ENCODE results near the gene TUT1. TPM values are rescaled to one million over a fixed set of nuclear protein-coding genes. Genes with fewer than 3 reads are reported as not detected.
"Not testable (repeated sequence)": the region's sequence is repeated elsewhere in the genome, so short reads cannot be mapped to it uniquely, and the experiment has no call there.

The TUT1 gene
- total and polyA plus RNA-seq, 7 experiments from 2014 or later: 20.2 to 54.6 (median 35.4) TPM

GRCh38 chr11:62588966-62589637, 2.2 kb downstream of the TUT1 start:
- Histone ChIP-seq H3K9me3 (ENCODE audit: control insufficient read depth in 2 of 3, low read length in 3 of 3) (no peaks in the 10 kb centered on the region), H3K27ac (ENCODE audit: low read depth, low read length) (peak overlapping the region; percentile 94), H3K4me3 (ENCODE audit: low read length) (no peak overlapping the region), H3K36me3 (ENCODE audit: control insufficient read depth in 2 of 3, insufficient read depth in 3 of 3, low read length in 3 of 3) (peaks cover 0 to 41% (median 4%) of the 10 kb centered on the region in 3 experiments), H3K27me3 (ENCODE audit: control insufficient read depth in 2 of 2, insufficient read depth in 2 of 2, low read length in 2 of 2) (no peaks in the 10 kb centered on the region), H3K4me1 (ENCODE audit: control insufficient read depth in 2 of 2, insufficient read depth in 2 of 2, low read length in 2 of 2) (peaks cover 14 to 32% of the 10 kb centered on the region in 2 donors)
- H3K27ac Mint-ChIP-seq: peak overlapping the region in 6 of 9 donors; percentile 4 to 99 (median 86)
- intact Hi-C loops (cut with micrococcal nuclease): no loop called here
- ATAC-seq (no peak), DNase-seq (no peak)
- ChIA-PET CTCF (interaction anchor here (0.8 to 1.3 kb wide), 3 partner anchors 10 to 76 kb away, joined by 4 read pairs; partner anchors contain the start of genes C11orf98 and CSKMT), POLR2A (interaction anchor here (0.8 to 14.5 kb wide), 9 partner anchors 9 to 252 kb away, joined by 3 to 269 read pairs (median 4); partner anchors contain the start of genes C11orf98, CSKMT, EEF1G and EML3)
- H3K36me3 Mint-ChIP-seq: peaks cover 0 to 16% (median 10%) of the 10 kb centered on the region in 5 donors
- peaks cover 0 to 4% (median 0%) of the 10 kb centered on the region in 5 donors for H3K27me3 Mint-ChIP-seq
- peaks cover 0 to 4% (median 0%) of the 10 kb centered on the region in 11 donors for H3K9me3 Mint-ChIP-seq
- H3K4me3 Mint-ChIP-seq: peak overlapping the region in 3 of 10 donors; percentile 19 to 67 (median 56)
- peaks cover 21 to 58% (median 49%) of the 10 kb centered on the region in 7 donors for H3K4me1 Mint-ChIP-seq

GRCh38 chr11:62585356-62585755, 6.0 kb downstream of the TUT1 start:
- H3K9me3 ChIP-seq (ENCODE audit: control insufficient read depth in 2 of 3, low read length in 3 of 3); DNase-seq; H3K4me3 ChIP-seq (ENCODE audit: low read length); H3K4me3 Mint-ChIP-seq; H3K9me3 Mint-ChIP-seq; intact Hi-C loops (cut with micrococcal nuclease); H3K4me1 ChIP-seq (ENCODE audit: control insufficient read depth in 2 of 2, insufficient read depth in 2 of 2, low read length in 2 of 2); H3K27ac ChIP-seq (ENCODE audit: low read depth, low read length); H3K27me3 ChIP-seq (ENCODE audit: control insufficient read depth in 2 of 2, insufficient read depth in 2 of 2, low read length in 2 of 2); H3K27ac Mint-ChIP-seq; H3K27me3 Mint-ChIP-seq; ATAC-seq: not testable (repeated sequence)
- H3K36me3 ChIP-seq (ENCODE audit: control insufficient read depth in 2 of 3, insufficient read depth in 3 of 3, low read length in 3 of 3): peaks cover 6 to 53% (median 7%) of the 10 kb centered on the region in 3 experiments
- CTCF ChIA-PET: interaction anchor here (0.6 kb wide), 2 partner anchors 158 to 164 kb away, joined by 3 read pairs; no protein-coding TSS in a partner anchor
- POLR2A ChIA-PET: interaction anchor here (0.7 to 14.5 kb wide), 6 partner anchors 11 to 169 kb away, joined by 3 to 269 read pairs (median 4); partner anchors contain the start of genes C11orf98, CSKMT, EEF1G and HNRNPUL2
- H3K4me1 Mint-ChIP-seq: peaks cover 4 to 29% (median 23%) of the 10 kb centered on the region in 7 donors
- peaks cover 0 to 13% (median 7%) of the 10 kb centered on the region in 5 donors for H3K36me3 Mint-ChIP-seq

- POLR2A ChIA-PET: interaction anchor here (6.7 kb wide), 1 partner anchor 11 kb away, joined by 33 read pairs; the partner anchor contains the start of gene TUT1
- H3K4me3 Mint-ChIP-seq; H3K9me3 Mint-ChIP-seq; H3K9me3 ChIP-seq (ENCODE audit: control insufficient read depth in 2 of 3, low read length in 3 of 3); CTCF ChIA-PET; H3K4me1 ChIP-seq (ENCODE audit: control insufficient read depth in 2 of 2, insufficient read depth in 2 of 2, low read length in 2 of 2); H3K27ac Mint-ChIP-seq; H3K27ac ChIP-seq (ENCODE audit: low read depth, low read length); H3K27me3 Mint-ChIP-seq; DNase-seq; intact Hi-C loops (cut with micrococcal nuclease); H3K4me3 ChIP-seq (ENCODE audit: low read length); H3K27me3 ChIP-seq (ENCODE audit: control insufficient read depth in 2 of 2, insufficient read depth in 2 of 2, low read length in 2 of 2); ATAC-seq: not testable (repeated sequence)
- peaks cover 6 to 70% (median 7%) of the 10 kb centered on the region in 3 experiments for H3K36me3 ChIP-seq (ENCODE audit: control insufficient read depth in 2 of 3, insufficient read depth in 3 of 3, low read length in 3 of 3)
- H3K36me3 Mint-ChIP-seq: peaks cover 0 to 16% (median 7%) of the 10 kb centered on the region in 5 donors
- H3K4me1 Mint-ChIP-seq: peaks cover 0 to 15% (median 6%) of the 10 kb centered on the region in 7 donors
Measured at GRCh38 chr11:62581735-62582134, 9.6 kb downstream of the TUT1 start.

- Histone ChIP-seq H3K9me3 (ENCODE audit: control insufficient read depth in 2 of 3, low read length in 3 of 3) (no peaks in the 10 kb centered on the region), H3K36me3 (ENCODE audit: control insufficient read depth in 2 of 3, insufficient read depth in 3 of 3, low read length in 3 of 3) (peaks cover 6 to 72% (median 7%) of the 10 kb centered on the region in 3 experiments), H3K27me3 (ENCODE audit: control insufficient read depth in 2 of 2, insufficient read depth in 2 of 2, low read length in 2 of 2) (no peaks in the 10 kb centered on the region), H3K27ac (ENCODE audit: low read depth, low read length) (no peak overlapping the region), H3K4me1 (ENCODE audit: control insufficient read depth in 2 of 2, insufficient read depth in 2 of 2, low read length in 2 of 2) (no peaks in the 10 kb centered on the region), H3K4me3 (ENCODE audit: low read length) (no peak overlapping the region)
- DNase-seq: no peak
- Mint-ChIP-seq H3K27me3 (no peaks in the 10 kb centered on the region), H3K9me3 (peaks cover 0 to 2% (median 0%) of the 10 kb centered on the region in 11 donors), H3K4me3 (no peak overlapping the region), H3K36me3 (peaks cover 0 to 16% (median 11%) of the 10 kb centered on the region in 5 donors), H3K27ac (peak overlapping the region in 2 of 9 donors; percentile 48 to 75), H3K4me1 (peaks cover 0 to 12% (median 5%) of the 10 kb centered on the region in 7 donors)
- POLR2A ChIA-PET: interaction anchor here (0.5 to 6.7 kb wide), 3 partner anchors 11 to 86 kb away, joined by 3 to 33 read pairs (median 3); partner anchors contain the start of genes C11orf98, CSKMT and TUT1
- no peak for ATAC-seq
- intact Hi-C loops (cut with micrococcal nuclease): no loop called here
- CTCF ChIA-PET: interaction anchor here (0.5 kb wide), 1 partner anchor 17 kb away, joined by 7 read pairs; no protein-coding TSS in a partner anchor
Measured at GRCh38 chr11:62580959-62581715, 10.2 kb downstream of the TUT1 start.

GRCh38 chr11:62579252-62579651, 12.1 kb downstream of the TUT1 start:
- DNase-seq (no peak), ATAC-seq (no peak)
- Mint-ChIP-seq H3K4me3 (no peak overlapping the region), H3K27ac (no peak overlapping the region), H3K27me3 (no peaks in the 10 kb centered on the region), H3K4me1 (peaks cover 10 to 22% (median 12%) of the 10 kb centered on the region in 7 donors), H3K36me3 (peaks cover 0 to 17% (median 11%) of the 10 kb centered on the region in 5 donors), H3K9me3 (peaks cover 0 to 2% (median 0%) of the 10 kb centered on the region in 11 donors)
- Histone ChIP-seq H3K36me3 (ENCODE audit: control insufficient read depth in 2 of 3, insufficient read depth in 3 of 3, low read length in 3 of 3) (peaks cover 6 to 70% (median 7%) of the 10 kb centered on the region in 3 experiments), H3K27me3 (ENCODE audit: control insufficient read depth in 2 of 2, insufficient read depth in 2 of 2, low read length in 2 of 2) (no peaks in the 10 kb centered on the region), H3K9me3 (ENCODE audit: control insufficient read depth in 2 of 3, low read length in 3 of 3) (no peaks in the 10 kb centered on the region), H3K4me1 (ENCODE audit: control insufficient read depth in 2 of 2, insufficient read depth in 2 of 2, low read length in 2 of 2) (no peaks in the 10 kb centered on the region), H3K27ac (ENCODE audit: low read depth, low read length) (no peak overlapping the region), H3K4me3 (ENCODE audit: low read length) (no peak overlapping the region)
- CTCF ChIA-PET: no interaction called here
- POLR2A ChIA-PET: interaction anchor here (1.3 to 6.7 kb wide), 3 partner anchors 8 to 13 kb away, joined by 3 to 33 read pairs (median 7); partner anchors contain the start of gene TUT1
- intact Hi-C loops (cut with micrococcal nuclease): no loop called here

- H3K36me3 ChIP-seq (ENCODE audit: control insufficient read depth in 2 of 3, insufficient read depth in 3 of 3, low read length in 3 of 3): peaks cover 1 to 64% (median 7%) of the 10 kb centered on the region in 3 experiments
Measured at GRCh38 chr11:62578541-62578940, 12.8 kb downstream of the TUT1 start.

More at GRCh38 chr11:62578541-62578940, 12.8 kb downstream of the TUT1 start:
- Mint-ChIP-seq H3K4me1 (peaks cover 11 to 25% (median 15%) of the 10 kb centered on the region in 7 donors), H3K9me3 (peaks cover 0 to 2% (median 0%) of the 10 kb centered on the region in 11 donors), H3K4me3 (no peak overlapping the region), H3K36me3 (peaks cover 0 to 17% (median 11%) of the 10 kb centered on the region in 5 donors), H3K27ac (no peak overlapping the region), H3K27me3 (no peaks in the 10 kb centered on the region)
- ChIA-PET POLR2A (interaction anchor here (1.3 to 6.7 kb wide), 2 partner anchors 8 to 14 kb away, joined by 7 to 33 read pairs; partner anchors contain the start of gene TUT1), CTCF (no interaction called here)
- Histone ChIP-seq H3K4me1 (ENCODE audit: control insufficient read depth in 2 of 2, insufficient read depth in 2 of 2, low read length in 2 of 2) (no peaks in the 10 kb centered on the region), H3K9me3 (ENCODE audit: control insufficient read depth in 2 of 3, low read length in 3 of 3) (no peaks in the 10 kb centered on the region), H3K4me3 (ENCODE audit: low read length) (no peak overlapping the region), H3K27ac (ENCODE audit: low read depth, low read length) (no peak overlapping the region), H3K27me3 (ENCODE audit: control insufficient read depth in 2 of 2, insufficient read depth in 2 of 2, low read length in 2 of 2) (no peaks in the 10 kb centered on the region)
- intact Hi-C loops (cut with micrococcal nuclease): no loop called here
- DNase-seq: no peak
- ATAC-seq: no peak

All from naive thymus-derived CD4-positive, alpha-beta T cell (primary cell).